IMR-90 (cell line): ENCODE measurements around the gene C22orf39.

Experiments
- BHLHE40 ChIP-seq: fragments of 150-350 bp; IDR thresholded peaks from 2 replicates; pipeline ENCODE4 v1.6.1; 2016; ENCODE audit warnings: mild to moderate bottlenecking, low read depth, low read length
- CEBPB ChIP-seq: IDR thresholded peaks from 2 replicates; pipeline ENCODE4 v1.6.1; 2012; ENCODE audit warnings: low read depth, low read length, improper control_type of control experiment
- CHD1 ChIP-seq: IDR thresholded peaks from 2 replicates; pipeline ENCODE4 v1.6.1; 2012; ENCODE audit warnings: low read depth, low read length, improper control_type of control experiment
- FOS ChIP-seq: fragments of 150-350 bp; IDR thresholded peaks from 2 replicates; pipeline ENCODE4 v1.6.1; 2016; ENCODE audit warnings: low read depth, low read length
- MAFK ChIP-seq: IDR thresholded peaks from 2 replicates; pipeline ENCODE4 v1.6.1; 2012; ENCODE audit warnings: low read depth, low read length, improper control_type of control experiment
- MAZ ChIP-seq: IDR thresholded peaks from 2 replicates; pipeline ENCODE4 v1.6.1; 2012; ENCODE audit warnings: low read depth, mild to moderate bottlenecking, low read length, improper control_type of control experiment, moderate library complexity, borderline replicate concordance
- NFE2L2 ChIP-seq: fragments of 150-350 bp; IDR thresholded peaks from 2 replicates; pipeline ENCODE4 v1.6.1; 2016; ENCODE audit warnings: low read depth, mild to moderate bottlenecking, low read length
- POLR2A ChIP-seq: IDR thresholded peaks from 2 replicates; pipeline ENCODE4 v1.6.1; 2012; ENCODE audit warnings: mild to moderate bottlenecking, low read depth, low read length
- RAD21 ChIP-seq: IDR thresholded peaks from 2 replicates; pipeline ENCODE4 v1.6.1; 2012; ENCODE audit warnings: low read length, improper control_type of control experiment
- RFX5 ChIP-seq: IDR thresholded peaks from 2 replicates; pipeline ENCODE4 v1.8.0; 2012; ENCODE audit warnings: low read depth, mild to moderate bottlenecking, low read length, moderate library complexity
- SMC3 ChIP-seq: fragments of 150-350 bp; IDR thresholded peaks from 2 replicates; pipeline ENCODE4 v1.6.1; 2016; ENCODE audit warnings: low read depth, mild to moderate bottlenecking, antibody characterized with exemption, low read length, moderate library complexity
- TF ChIP-seq, protein P1 (sequence below): conservative IDR thresholded peaks from 2 replicates; pipeline ENCODE4 v1.5.1; 2012; ENCODE audit warnings: mild to moderate bottlenecking, low read depth, low read length, improper control_type of control experiment
- TF ChIP-seq, protein P2 (sequence below): fragments of 150-350 bp; IDR thresholded peaks from 2 replicates; pipeline ENCODE4 v1.6.1; 2017; ENCODE audit warnings: mild to moderate bottlenecking, antibody characterized with exemption, low read length, low read depth
- TF ChIP-seq, protein P3 (sequence below): fragments of 150-350 bp; IDR thresholded peaks from 2 replicates; pipeline ENCODE4 v1.6.1; 2016; ENCODE audit warnings: low read depth, mild to moderate bottlenecking, low read length, moderate library complexity, borderline replicate concordance

DNA sequence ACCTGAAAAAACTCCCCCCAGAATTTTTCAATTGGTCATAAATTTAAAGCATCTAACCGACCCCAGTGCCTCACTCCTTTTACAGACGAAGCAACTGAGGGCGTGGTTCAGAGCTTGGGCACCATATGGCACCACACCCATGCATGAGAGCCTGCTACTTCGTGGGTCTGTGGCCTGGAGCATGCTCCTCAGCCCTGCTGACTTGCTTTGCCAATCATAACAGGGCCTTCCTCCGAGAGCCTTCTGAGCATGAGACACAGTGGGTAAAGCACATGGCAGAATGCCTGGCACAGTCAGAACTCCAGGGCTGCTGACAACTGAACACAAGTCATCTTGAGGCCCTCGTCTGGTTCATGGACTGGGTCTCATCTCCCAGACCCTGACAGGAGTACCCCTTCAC lies 49.3 kb downstream of the C22orf39 start:
- TF ChIP-seq MAFK, result no peak
- TF ChIP-seq, protein P1, sequence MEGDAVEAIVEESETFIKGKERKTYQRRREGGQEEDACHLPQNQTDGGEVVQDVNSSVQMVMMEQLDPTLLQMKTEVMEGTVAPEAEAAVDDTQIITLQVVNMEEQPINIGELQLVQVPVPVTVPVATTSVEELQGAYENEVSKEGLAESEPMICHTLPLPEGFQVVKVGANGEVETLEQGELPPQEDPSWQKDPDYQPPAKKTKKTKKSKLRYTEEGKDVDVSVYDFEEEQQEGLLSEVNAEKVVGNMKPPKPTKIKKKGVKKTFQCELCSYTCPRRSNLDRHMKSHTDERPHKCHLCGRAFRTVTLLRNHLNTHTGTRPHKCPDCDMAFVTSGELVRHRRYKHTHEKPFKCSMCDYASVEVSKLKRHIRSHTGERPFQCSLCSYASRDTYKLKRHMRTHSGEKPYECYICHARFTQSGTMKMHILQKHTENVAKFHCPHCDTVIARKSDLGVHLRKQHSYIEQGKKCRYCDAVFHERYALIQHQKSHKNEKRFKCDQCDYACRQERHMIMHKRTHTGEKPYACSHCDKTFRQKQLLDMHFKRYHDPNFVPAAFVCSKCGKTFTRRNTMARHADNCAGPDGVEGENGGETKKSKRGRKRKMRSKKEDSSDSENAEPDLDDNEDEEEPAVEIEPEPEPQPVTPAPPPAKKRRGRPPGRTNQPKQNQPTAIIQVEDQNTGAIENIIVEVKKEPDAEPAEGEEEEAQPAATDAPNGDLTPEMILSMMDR, result no peak
- TF ChIP-seq CEBPB, result no peak
- TF ChIP-seq CHD1, result no peak
- no peak for TF ChIP-seq FOS
- no peak for TF ChIP-seq RAD21
- TF ChIP-seq, protein P2, sequence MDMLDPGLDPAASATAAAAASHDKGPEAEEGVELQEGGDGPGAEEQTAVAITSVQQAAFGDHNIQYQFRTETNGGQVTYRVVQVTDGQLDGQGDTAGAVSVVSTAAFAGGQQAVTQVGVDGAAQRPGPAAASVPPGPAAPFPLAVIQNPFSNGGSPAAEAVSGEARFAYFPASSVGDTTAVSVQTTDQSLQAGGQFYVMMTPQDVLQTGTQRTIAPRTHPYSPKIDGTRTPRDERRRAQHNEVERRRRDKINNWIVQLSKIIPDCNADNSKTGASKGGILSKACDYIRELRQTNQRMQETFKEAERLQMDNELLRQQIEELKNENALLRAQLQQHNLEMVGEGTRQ, result no peak
- no peak for TF ChIP-seq POLR2A
- TF ChIP-seq SMC3, result no peak
- no peak for TF ChIP-seq BHLHE40
- TF ChIP-seq MAZ, result no peak
- TF ChIP-seq RFX5, result no peak
- TF ChIP-seq, protein P3, sequence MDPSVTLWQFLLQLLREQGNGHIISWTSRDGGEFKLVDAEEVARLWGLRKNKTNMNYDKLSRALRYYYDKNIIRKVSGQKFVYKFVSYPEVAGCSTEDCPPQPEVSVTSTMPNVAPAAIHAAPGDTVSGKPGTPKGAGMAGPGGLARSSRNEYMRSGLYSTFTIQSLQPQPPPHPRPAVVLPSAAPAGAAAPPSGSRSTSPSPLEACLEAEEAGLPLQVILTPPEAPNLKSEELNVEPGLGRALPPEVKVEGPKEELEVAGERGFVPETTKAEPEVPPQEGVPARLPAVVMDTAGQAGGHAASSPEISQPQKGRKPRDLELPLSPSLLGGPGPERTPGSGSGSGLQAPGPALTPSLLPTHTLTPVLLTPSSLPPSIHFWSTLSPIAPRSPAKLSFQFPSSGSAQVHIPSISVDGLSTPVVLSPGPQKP, result no peak
- no peak for TF ChIP-seq NFE2L2
